ENCODE data around the gene METTL3. TPM values are rescaled to one million over a fixed set of nuclear protein-coding genes. Genes with fewer than 3 reads are reported as not detected.

Gene METTL3
- total and polyA plus RNA-seq, 2 of the 13 experiments (the other 11 are each of a cell fraction or from before 2014, with no cell fraction given), result 123 to 130 TPM

GRCh38 chr14:21476925-21477681, 34.0 kb downstream of the METTL3 start, which contains the start of the genes RAB2B and TOX4 (continued):
- TF ChIP-seq ZBTB49 (CRISPR knock-in tag; IDR thresholded peaks at IDR 0.05; ENCODE audit: borderline replicate concordance) (no peak), ETV5 (CRISPR knock-in tag; IDR thresholded peaks at IDR 0.05; ENCODE audit: borderline replicate concordance) (peak; percentile 84), ATF7 (IDR thresholded peaks at IDR 0.05) (peak; percentile 37; the same call in 1 of the 2 replicates), ATF7 (CRISPR knock-in tag; IDR thresholded peaks at IDR 0.05) (peak; percentile 86), ZNF563 (CRISPR knock-in tag; IDR thresholded peaks at IDR 0.05) (peak; percentile 94), ZNF143 (CRISPR knock-in tag; IDR thresholded peaks at IDR 0.05) (peak; percentile 50; the same call in 1 of the 2 replicates), EED (CRISPR knock-in tag; IDR thresholded peaks at IDR 0.05) (0 out of 2 replicates have a peak, but pooled peaks have one; percentile 69), ZNF335 (CRISPR knock-in tag; IDR thresholded peaks at IDR 0.05) (peak; percentile 98), RCOR2 (CRISPR knock-in tag; IDR thresholded peaks at IDR 0.05) (peak; percentile 53; the same call in 1 of the 2 replicates), ZNF510 (CRISPR knock-in tag; IDR thresholded peaks at IDR 0.05; ENCODE audit: low read depth) (peak; percentile 61; the same call in 1 of the 2 replicates), XRCC5 (optimal IDR thresholded peaks at IDR 0.05; ENCODE audit: low read length) (peak; percentile 99)
- TF ChIP-seq, protein P1, sequence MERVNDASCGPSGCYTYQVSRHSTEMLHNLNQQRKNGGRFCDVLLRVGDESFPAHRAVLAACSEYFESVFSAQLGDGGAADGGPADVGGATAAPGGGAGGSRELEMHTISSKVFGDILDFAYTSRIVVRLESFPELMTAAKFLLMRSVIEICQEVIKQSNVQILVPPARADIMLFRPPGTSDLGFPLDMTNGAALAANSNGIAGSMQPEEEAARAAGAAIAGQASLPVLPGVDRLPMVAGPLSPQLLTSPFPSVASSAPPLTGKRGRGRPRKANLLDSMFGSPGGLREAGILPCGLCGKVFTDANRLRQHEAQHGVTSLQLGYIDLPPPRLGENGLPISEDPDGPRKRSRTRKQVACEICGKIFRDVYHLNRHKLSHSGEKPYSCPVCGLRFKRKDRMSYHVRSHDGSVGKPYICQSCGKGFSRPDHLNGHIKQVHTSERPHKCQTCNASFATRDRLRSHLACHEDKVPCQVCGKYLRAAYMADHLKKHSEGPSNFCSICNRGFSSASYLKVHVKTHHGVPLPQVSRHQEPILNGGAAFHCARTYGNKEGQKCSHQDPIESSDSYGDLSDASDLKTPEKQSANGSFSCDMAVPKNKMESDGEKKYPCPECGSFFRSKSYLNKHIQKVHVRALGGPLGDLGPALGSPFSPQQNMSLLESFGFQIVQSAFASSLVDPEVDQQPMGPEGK (CRISPR knock-in tag; IDR thresholded peaks at IDR 0.05), result peak; percentile 72
- TF ChIP-seq, protein P2, sequence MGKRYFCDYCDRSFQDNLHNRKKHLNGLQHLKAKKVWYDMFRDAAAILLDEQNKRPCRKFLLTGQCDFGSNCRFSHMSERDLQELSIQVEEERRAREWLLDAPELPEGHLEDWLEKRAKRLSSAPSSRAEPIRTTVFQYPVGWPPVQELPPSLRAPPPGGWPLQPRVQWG (CRISPR knock-in tag; IDR thresholded peaks at IDR 0.05; ENCODE audit: borderline replicate concordance, low read depth), result no peak
- TF ChIP-seq, protein P3, sequence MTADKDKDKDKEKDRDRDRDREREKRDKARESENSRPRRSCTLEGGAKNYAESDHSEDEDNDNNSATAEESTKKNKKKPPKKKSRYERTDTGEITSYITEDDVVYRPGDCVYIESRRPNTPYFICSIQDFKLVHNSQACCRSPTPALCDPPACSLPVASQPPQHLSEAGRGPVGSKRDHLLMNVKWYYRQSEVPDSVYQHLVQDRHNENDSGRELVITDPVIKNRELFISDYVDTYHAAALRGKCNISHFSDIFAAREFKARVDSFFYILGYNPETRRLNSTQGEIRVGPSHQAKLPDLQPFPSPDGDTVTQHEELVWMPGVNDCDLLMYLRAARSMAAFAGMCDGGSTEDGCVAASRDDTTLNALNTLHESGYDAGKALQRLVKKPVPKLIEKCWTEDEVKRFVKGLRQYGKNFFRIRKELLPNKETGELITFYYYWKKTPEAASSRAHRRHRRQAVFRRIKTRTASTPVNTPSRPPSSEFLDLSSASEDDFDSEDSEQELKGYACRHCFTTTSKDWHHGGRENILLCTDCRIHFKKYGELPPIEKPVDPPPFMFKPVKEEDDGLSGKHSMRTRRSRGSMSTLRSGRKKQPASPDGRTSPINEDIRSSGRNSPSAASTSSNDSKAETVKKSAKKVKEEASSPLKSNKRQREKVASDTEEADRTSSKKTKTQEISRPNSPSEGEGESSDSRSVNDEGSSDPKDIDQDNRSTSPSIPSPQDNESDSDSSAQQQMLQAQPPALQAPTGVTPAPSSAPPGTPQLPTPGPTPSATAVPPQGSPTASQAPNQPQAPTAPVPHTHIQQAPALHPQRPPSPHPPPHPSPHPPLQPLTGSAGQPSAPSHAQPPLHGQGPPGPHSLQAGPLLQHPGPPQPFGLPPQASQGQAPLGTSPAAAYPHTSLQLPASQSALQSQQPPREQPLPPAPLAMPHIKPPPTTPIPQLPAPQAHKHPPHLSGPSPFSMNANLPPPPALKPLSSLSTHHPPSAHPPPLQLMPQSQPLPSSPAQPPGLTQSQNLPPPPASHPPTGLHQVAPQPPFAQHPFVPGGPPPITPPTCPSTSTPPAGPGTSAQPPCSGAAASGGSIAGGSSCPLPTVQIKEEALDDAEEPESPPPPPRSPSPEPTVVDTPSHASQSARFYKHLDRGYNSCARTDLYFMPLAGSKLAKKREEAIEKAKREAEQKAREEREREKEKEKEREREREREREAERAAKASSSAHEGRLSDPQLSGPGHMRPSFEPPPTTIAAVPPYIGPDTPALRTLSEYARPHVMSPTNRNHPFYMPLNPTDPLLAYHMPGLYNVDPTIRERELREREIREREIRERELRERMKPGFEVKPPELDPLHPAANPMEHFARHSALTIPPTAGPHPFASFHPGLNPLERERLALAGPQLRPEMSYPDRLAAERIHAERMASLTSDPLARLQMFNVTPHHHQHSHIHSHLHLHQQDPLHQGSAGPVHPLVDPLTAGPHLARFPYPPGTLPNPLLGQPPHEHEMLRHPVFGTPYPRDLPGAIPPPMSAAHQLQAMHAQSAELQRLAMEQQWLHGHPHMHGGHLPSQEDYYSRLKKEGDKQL (CRISPR knock-in tag; IDR thresholded peaks at IDR 0.05; ENCODE audit: low read depth), result no peak
